GM04504 (cell line): ENCODE data around the gene ACMSD.
A peak's percentile ranks its signal among the peaks of the same experiment; 100 is the strongest.
"Not testable (repeated sequence)": the region's sequence is repeated elsewhere in the genome, so short reads cannot be mapped to it uniquely, and the experiment has no call there.

ENCODE experiments used
- DNase-seq: peaks from one replicate; pipeline ENCODE4 v3.0.0-alpha.2; 2012; ENCODE audit warnings: low read depth

Gene ACMSD

GRCh38 chr2:134838143-134838620 is at the start of gene ACMSD:
ACMSD (plus strand) TSS chr2:134838616; CDS start chr2:134838683, 67 bp downstream.
- no peak for DNase-seq

- no peak for DNase-seq
Observed at GRCh38 chr2:134790487-134790886, 47.9 kb upstream of the ACMSD start.

- DNase-seq = no peak
Observed at GRCh38 chr2:134791616-134792015, 46.8 kb upstream of the ACMSD start.

DNA sequence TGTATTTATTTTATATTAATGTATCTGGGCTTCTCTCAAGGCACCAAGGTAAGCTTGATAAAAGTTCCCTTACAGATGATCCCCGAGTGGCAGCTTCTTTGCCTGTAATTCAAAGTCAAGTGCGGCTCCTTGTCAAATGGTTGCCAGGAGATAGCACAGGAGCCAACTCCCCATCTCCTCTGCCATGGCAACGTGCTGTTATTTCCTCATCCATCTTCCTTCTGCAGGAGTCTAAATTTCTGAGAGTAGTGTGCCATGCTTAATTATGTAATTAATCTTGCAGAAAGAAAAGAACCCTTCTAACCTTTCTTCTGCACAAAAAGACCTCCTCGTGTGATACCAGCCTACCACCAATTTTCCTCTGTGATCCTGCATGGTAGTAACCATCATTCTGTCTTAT is 46.2 kb upstream of the ACMSD start:
- DNase-seq = no peak

DNA sequence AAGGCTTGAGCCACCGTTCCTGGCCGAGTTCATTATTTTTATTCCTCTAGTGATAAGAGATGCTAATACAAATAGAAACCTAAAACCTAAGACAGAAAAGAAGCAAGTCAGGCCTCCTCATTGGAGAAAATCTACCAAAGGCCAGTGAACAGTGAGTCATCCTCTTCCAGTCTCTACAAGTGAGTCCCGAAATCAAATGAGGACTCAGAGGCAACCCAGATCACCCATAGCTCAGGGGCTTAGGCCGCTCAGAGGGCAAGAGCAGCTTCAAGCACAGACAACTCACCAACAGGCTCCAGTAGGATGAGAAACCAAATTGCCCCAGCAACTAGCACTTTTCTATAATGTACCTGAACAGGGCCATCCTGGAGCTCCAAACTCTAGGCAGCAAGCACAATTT is 42.7 kb upstream of the ACMSD start:
- no peak for DNase-seq

GRCh38 chr2:134796373-134796772 is 42.0 kb upstream of the ACMSD start:
- DNase-seq = no peak

DNA sequence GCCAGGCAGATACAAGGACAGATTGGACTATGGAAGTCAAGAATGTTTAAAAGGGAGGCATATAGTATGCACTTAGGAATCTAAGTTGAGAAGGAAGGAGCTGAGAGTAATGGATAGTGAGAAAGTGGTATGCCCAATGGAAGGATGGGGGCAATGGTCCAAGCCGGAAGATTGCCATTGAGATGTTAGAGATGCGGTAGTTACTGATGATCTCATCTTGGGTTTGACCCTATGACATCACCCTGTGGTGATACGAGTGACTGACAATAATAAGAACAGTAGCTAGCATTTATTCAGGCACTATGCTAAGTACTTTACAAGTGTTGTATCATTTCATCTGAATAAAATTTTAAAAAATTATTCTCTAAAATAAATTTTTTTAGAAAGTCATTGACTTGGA is 38.5 kb upstream of the ACMSD start:
- no peak for DNase-seq

- DNase-seq = no peak
Observed at GRCh38 chr2:134800341-134800740, 38.1 kb upstream of the ACMSD start.

GRCh38 chr2:134803609-134804405 is 34.6 kb upstream of the ACMSD start:
- not testable (repeated sequence) for DNase-seq

GRCh38 chr2:134815741-134816140 is 22.7 kb upstream of the ACMSD start:
- no peak for DNase-seq

DNA sequence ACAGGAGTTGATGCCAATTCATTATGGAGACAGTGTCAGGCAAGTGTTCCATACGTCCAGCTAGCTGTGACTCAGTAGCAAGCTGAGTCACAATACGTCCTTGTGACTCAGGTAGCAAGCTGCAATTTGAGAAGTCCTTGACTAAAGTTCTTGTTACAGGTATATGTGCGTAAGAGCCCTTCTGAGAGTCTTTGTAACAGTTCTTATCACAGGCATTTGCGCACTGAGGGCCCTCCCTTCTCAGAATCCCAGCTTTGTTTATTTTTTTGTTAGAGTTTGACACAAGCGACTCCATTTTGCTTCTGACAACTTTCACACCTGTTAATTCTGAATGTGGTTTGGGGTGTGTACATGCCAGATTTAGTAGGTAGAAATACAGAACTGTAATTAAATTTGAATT is 20.1 kb upstream of the ACMSD start:
- DNase-seq = no peak

DNA sequence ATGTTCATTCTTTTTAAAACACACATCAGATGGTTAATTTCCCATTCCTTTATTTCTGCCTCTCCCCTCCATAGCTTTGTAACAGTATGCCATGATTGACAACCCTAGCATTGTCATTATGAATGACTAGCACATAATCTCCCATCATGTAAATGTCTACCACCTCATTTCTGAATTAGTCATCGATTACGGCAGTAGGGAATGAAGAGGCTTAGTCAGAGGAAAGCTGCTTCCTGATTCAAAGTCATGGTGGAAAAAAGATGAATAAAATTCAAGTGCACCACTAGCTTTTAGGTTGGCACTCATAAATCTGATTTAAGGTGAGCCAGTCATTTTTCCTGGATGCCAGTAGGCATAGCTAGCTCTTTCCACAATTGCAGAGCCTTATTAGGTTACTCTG is 19.1 kb upstream of the ACMSD start:
- DNase-seq = peak; percentile 12

GRCh38 chr2:134823431-134823830 is 15.0 kb upstream of the ACMSD start:
- DNase-seq = no peak

DNA sequence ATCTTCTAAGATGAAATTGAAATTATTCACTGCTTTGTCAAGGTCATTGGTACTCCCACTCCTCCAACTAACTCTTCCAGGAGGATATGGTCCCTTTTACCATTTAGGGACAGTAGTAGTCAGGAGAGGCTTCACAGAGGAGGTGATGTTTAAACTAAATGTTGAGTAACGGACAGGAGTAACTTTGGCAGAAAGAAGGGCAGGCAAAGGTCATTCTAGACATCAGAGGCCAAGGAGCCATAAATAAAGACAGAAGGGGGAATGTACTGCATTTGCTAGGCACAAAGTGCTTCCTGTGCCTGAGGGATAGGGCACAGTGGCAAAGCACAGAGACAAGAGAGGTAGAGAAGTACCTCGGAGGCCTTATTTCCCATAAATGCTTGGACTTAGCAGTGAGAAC is 14.6 kb upstream of the ACMSD start:
- DNase-seq = no peak

DNA sequence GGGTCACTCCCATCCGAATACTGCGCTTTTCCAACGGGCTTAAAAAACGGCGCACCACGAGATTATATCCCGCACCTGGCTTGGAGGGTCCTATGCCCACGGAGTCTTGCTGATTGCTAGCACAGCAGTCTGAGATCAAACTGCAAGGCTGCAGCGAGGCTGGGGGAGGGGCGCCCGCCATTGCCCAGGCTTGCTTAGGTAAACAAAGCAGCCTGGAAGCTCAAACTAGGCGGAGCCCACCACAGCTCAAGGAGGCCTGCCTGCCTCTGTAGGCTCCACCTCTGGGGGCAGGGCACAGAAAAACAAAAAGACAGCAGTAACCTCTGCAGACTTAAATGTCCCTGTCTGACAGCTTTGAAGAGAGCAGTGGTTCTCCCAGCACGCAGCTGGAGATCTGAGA is 12.7 kb upstream of the ACMSD start:
- DNase-seq = not testable (repeated sequence)

GRCh38 chr2:134835471-134835870 is 2.9 kb upstream of the ACMSD start:
- no peak for DNase-seq

- DNase-seq = peak; percentile 68
Observed at GRCh38 chr2:134836986-134837385, 1.4 kb upstream of the ACMSD start.

DNA sequence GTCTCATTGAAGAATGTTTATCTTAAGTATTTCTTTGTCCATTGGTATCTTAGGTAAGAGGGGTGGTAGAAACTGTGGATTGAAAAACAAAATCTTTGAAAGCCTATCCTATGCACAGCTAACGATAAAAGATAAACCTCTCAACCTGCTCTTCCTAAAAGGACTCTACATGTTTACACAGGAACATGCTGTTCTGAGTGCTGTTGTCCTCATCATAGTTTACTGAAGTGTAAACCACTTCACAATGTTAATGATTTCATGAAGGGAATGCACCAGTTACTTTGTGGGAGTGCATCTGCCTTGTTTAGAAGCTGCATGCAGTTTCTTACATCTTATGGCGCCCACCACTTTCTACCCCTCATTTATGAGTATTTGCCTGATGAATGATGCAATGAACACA is 1.2 kb downstream of the ACMSD start:
- no peak for DNase-seq

DNA sequence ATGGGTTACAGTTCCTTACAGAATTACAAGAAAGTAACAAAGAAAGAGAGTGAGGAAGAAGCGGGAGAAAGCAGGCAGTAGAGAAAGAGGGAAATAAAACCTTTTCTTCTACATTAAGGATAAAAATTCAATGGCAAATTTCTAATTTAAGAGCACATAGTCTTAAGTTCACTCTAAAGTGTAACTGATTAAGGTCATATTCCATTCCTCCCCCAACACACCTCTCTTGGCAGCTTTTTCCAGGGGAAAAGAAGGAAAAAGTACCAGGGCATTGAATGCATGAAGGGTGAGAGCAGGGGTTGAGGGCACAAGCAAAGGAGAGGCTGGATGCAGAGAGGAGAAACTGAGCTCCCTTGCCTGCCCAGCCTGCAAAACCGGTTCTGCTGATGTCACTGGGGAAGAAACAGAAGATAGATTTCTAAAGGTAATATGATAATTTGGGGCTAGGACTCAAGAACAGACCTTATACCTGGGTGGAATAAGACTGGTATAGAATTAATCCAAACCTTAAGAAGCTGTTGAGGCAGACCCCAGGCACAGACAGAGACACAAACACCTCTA is 4.6 kb downstream of the ACMSD start:
- no peak for DNase-seq

DNA sequence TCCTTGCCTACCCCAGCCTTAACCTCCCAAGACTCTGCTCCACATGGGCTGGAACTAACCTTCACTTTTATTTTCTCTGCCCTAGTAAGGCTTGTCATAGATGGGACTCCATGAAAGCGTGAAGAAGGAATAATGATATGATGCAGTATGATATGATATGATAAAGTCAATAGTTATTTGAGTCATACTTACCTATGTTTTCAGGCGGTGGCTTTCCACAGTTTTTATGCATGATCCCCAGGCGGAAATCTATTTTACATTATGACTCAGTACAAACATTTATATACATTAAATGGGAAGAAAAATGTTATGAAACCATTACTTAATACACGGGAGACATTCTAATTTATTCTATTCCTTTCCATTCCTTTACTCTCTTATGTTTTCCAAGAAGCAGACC is 5.6 kb downstream of the ACMSD start:
- DNase-seq = no peak

DNA sequence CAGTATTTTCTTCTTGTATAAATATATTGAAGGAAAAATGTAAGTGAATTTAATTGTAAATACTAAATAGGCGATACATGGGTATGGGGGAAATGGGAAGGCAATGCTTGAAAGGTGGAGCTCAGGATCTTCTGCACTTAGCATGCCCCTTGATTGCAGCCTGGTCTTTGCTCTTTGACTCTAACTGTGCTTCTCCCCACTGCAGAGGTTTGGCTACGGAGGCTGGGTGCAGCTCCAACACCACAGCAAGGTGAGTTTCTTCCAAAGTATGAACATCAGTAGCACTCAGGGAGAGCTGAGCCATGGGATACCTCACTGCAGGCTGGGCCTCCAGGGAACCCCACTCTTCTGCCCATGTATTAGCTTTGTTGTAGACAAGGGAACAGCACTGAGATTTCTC is 6.6 kb downstream of the ACMSD start:
- no peak for DNase-seq

DNA sequence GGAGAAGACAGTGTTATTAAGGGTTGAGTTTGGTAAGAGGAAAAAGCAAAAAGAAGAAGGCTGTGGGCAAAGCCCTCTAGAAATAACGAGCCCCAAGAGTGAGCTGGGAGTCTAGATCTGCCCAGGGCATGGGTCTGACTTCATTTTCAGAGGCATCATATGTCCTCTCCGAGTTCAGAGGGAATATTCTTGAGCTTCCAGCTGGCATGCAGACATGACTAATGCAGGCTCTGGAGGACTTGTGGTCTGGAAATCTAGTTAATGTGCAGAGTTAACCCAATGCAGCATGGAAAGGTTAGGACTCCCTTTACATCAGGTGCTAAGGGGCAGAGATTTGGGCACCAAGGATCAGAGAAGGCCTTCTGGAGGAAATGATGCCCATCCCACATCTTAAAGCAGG is 7.3 kb downstream of the ACMSD start:
- DNase-seq = peak; percentile 16

DNA sequence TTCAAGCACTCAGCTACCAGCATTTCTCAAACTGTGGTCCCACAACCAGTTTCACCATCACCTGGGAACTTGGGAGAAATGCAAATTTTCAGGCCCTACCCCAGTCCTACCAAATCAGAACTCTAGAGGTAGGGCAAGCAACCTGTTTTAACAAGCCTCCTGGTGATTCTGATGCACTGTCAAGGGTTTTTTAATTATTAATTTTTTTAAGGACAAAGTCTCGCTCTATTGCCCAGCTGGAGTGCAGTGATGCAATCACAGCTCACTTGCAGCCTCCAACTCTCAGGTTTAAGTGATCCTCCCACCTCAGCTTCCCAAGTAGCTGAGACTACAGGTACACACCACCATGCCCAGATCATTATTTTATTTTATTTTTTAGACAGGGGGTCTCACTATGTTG is 7.8 kb downstream of the ACMSD start:
- no peak for DNase-seq

GRCh38 chr2:134847582-134847981 is 9.2 kb downstream of the ACMSD start:
- not testable (repeated sequence) for DNase-seq
